ENCODE results near the gene AARSD1.
"Not testable (repeated sequence)": the region's sequence is repeated elsewhere in the genome, so short reads cannot be mapped to it uniquely, and the experiment has no call there.

Gene AARSD1

DNA sequence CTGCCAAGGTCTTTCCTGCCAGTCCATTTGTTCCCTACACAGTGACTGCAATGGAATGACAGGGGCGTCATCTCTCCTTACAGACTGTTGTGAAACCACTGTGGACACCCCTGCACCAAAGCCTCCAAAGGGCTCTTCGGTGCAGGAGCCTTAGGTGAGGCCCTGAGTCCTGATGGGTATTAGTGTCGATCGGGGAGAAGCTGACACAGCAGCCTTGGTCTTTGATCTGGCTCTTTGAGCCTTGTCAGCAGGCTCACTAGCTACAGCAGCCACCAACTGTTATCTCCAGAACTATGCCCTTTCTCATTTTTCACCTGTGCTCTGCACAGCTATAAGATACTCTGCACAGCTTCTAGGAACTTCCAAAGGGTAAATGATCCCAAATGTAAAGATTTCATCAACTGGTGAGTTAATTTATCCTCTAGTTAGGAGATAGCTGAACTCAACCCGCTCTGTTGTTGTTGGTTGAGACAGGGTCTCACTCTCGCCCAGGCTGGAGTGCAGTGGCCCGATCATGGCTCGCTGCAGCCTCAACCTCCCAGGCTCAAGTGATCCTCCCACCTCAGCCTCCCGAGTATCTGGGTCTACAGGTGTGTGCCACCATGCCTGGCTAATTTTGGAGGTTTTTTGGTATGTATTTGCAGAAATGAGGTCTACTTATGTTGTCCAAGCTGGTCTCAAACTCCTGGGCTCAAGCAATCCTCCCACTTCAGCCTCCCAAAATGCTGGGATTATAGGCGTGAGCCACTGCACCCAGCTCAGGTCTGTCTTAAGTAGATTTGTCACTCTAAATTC is 44.0 kb downstream of the AARSD1 start:
- no peak for DNase-seq

DNA sequence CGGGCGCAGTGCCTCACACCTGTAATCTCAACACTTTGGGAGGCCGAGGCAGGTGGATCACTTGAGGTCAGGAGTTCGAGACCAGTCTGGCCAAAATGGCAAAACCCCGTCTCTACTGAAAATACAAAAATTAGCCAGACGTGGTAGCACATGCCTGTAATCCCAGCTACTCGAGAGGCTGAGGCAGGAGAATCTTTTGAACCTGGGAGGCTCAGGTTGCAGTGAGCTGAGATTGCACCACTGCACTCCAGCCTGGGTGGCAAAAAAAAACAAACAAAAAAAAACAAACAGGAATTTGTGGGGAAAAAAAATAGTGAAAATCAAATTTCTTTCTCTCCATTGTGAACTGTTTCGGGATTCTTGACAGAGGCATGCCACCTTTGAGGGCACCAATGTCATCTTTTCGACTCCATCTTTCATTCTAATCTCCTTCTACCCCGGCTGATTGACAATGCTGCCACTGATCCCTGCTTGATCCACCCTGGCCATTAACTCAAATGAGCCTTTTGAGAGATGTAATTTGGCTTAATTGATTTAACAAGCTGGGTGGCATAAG is 44.7 kb downstream of the AARSD1 start:
- DNase-seq: not testable (repeated sequence)

GRCh38 chr17:42918902-42919521 is 45.2 kb downstream of the AARSD1 start:
- no peak for DNase-seq

DNA sequence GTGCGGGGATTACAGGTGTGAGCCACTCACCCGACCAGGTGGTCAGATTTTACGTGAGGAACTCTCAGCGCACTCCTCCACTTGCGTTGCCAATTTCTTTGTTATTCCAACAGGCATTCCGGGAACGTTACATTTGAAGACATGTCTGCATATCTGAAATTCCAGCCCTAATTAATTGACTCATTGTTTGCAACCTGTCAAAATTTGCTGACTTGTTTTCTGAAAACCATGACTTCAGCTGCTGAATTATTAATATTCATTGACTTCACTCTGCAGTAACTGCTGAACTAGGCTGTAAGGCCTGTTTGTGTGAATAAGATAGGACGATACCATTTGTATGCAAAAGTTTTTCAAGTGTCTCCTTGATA is 47.0 kb downstream of the AARSD1 start:
- DNase-seq: no peak

DNA sequence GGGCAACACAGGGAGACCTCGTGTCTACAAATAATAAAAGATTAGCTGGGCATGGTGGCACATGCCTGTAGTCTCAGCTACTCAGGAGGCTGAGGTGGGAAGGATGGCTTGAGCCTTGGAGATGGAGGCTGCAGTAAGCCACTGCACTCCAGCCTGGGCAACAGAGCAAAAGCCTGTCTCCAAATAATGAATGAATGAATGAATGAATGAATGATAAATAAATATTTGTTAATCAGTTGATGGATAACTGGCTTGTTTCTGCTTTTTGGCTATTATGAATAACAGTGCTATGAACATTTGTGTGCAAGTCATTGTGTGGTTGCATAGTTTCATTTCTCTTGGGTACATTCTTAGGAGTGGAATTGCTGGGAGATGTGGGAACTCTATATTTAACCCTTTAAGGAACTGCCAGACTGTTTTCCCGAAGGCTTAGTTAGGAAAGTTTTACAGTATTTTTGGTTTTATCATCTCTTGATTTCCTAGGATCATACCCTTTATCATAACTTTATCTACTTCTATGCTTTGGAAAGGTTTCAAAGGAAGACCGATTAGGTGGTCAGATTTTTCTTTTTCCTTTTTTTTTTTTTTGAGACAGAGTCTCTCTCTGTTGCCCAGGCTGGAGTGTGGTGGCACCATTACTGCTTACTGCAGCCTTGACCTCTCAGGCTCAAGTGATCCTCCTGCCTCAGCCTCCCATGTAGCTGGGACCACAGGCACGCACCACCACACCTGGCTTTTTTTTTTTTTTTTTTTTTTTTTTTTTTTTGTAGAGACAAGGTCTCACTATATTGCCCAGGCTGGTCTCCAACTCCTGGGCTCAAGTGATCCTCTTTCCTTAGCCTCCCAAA is 47.6 kb downstream of the AARSD1 start:
- not testable (repeated sequence) for DNase-seq

- not testable (repeated sequence) for DNase-seq
Measured at GRCh38 chr17:42915288-42915687, 49.0 kb downstream of the AARSD1 start.

GRCh38 chr17:42913981-42914617 is 50.2 kb downstream of the AARSD1 start:
- no peak for DNase-seq

DNA sequence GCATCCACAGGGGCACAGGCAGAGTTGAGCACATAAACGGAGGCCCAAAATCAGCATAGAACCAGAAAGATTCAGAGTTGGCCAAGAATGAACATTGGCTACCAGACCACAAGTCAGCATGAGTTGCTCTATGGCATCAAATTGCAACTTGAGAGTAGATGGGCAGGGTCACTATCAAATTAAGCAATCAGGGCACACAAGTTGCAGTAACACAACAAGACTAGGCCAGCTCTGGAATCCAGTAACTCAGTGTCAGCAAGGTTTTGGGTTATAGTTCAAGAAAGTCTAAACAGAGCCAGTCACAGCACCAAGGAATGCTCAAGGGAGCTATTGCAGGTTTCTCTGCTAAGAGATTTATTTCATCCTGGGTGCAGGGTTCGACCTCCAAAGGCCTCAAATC is 50.7 kb downstream of the AARSD1 start:
- no peak for DNase-seq

DNA sequence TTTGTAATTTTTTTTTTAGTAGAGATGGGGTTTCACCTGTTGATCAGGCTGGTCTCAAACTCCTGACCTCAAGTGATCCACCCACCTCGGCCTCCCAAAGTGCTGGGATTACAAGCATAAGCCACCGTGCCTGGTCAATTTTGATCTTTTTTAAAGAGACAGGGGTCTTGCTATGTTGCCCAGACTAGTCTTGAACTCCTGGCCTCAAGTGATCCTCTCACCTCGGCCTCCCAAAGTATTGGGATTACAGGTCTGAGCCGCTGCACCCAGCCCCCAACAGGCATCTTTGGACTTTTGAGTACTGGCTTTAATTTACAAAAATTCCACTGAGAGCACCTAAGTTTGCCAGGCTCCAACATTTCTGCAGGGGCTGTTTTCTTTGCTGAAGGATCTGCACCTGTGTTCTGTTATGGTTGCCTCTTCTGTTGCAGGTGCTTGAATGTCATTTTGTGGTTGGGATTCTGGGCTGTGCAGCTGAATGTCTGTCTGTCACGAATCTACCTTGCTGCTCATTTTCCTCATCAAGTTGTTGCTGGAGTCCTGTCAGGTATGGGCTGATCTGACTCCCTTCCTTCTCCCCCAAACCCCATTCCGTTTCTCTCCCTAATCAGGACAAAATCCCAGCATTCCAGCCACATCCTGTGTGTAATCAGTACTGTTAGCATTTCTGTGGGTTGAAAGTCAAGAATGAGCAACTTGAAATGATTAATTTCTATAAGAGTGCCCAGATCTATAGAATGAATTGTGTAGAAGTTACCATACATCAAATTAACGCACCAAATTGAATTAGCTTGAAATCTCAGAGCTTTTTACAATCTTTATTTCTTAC is 55.2 kb downstream of the AARSD1 start:
- no peak for DNase-seq

DNA sequence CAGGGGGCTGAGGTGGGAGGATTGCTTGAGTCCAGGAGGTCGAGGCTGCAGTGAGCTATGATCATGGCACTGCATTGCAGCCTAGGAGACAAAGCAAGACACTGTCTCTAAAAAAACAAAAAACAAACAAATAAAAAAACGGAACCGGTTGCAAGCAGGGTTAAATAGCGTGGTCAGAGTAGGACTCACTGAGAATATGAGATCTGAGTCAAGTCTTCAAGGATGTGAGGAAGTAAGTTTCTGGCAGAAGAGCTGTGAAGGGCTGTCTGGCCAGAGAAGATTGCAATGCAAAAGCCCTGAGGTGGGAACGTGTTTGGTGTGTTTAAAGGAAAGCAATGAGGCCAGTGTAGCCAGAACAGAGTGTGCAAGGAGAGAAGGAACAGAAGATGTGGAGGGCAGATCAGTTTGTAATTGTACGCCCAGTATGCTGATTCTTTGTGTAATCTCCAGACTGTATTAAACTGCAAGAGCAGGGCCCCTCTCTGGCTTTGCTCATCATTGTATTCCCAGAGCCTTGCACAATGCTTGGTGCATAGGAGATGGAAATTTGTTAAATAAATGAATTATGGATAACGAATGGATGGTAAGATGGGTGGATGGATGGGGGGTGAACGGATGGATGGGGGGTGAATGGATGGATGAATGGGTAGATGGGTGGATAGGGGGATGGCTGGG is 57.3 kb downstream of the AARSD1 start:
- no peak for DNase-seq

DNA sequence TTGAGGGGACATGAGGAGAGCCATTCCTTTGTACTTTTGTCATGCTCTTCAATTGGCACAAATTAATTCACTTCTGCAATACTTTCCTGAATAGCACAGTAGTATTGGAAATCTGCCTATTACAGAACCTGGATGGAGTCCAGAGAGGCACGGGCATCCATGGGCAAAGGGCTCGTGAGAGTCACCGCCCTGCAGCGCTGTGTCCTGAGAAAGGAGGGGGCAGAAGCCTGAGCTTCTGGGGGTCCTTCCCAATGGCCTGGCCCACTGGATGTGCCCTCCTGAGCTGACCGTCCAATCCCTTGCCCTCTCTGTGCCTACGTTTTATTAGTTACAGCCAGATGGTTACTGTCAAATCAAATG is 60.2 kb downstream of the AARSD1 start:
- no peak for DNase-seq

GRCh38 chr17:42901535-42902229 is 62.6 kb downstream of the AARSD1 start:
- no peak for DNase-seq

Measured in NCI-H2171 treated with DMSO at 0.1 percent for 48 hours (cell line).